HG02943 (cell line): Measurements from ENCODE around the gene CTIF.

Source experiments
- ATAC-seq: cut with Tn5 transposase; IDR thresholded peaks from one replicate; pipeline ENCODE4 v1.9.1; 2021; ENCODE audit warnings: mild to moderate bottlenecking, low read depth, moderate library complexity; ENCODE audit not compliant: unreplicated experiment

Gene CTIF

GRCh38 chr18:48885266-48885923, 346.6 kb downstream of the CTIF start:
- no peak for ATAC-seq

- ATAC-seq: no peak
Observed at GRCh38 chr18:48885924-48886400, 347.1 kb downstream of the CTIF start.

GRCh38 chr18:48886520-48887293, 347.9 kb downstream of the CTIF start:
- ATAC-seq: no peak

- no peak for ATAC-seq
Observed at GRCh38 chr18:48887294-48887904, 348.6 kb downstream of the CTIF start.

GRCh38 chr18:48887905-48888772, 349.3 kb downstream of the CTIF start:
- ATAC-seq: no peak

- ATAC-seq: no peak
Observed at GRCh38 chr18:48888773-48889080, 349.9 kb downstream of the CTIF start.

- ATAC-seq: no peak
Observed at GRCh38 chr18:48889115-48889941, 350.5 kb downstream of the CTIF start.

GRCh38 chr18:48889981-48890762, 351.3 kb downstream of the CTIF start:
- no peak for ATAC-seq

- ATAC-seq: no peak
Observed at GRCh38 chr18:48891721-48892120, 352.9 kb downstream of the CTIF start.

GRCh38 chr18:48892146-48892855, 353.5 kb downstream of the CTIF start:
- ATAC-seq: no peak

- ATAC-seq: no peak
Observed at GRCh38 chr18:48893061-48893607, 354.3 kb downstream of the CTIF start.

GRCh38 chr18:48893608-48894600, 355.1 kb downstream of the CTIF start:
- no peak for ATAC-seq

- no peak for ATAC-seq
Observed at GRCh38 chr18:48894799-48895346, 356.0 kb downstream of the CTIF start.

- no peak for ATAC-seq
Observed at GRCh38 chr18:48896326-48896874, 357.6 kb downstream of the CTIF start.

GRCh38 chr18:48896875-48897511, 358.2 kb downstream of the CTIF start:
- peak; percentile 50 for ATAC-seq

GRCh38 chr18:48897531-48897930, 358.7 kb downstream of the CTIF start:
- no peak for ATAC-seq
